WTC11 (cell line): ENCODE results near the gene P2RY1.

ENCODE experiments used
- AFF4 ChIP-seq: sonication (generic); formaldehyde crosslinking; IDR thresholded peaks from 2 replicates; pipeline ENCODE4 v1.8.1; 2023; ENCODE audit warnings: mild to moderate bottlenecking, missing genetic modification reagents, borderline replicate concordance
- CDX4 ChIP-seq: fragments of 250-450 bp; sonication (Bioruptor Pico); IDR thresholded peaks from 2 replicates; pipeline ENCODE4 v1.9.0; 2021; ENCODE audit warnings: moderate library complexity, mild to moderate bottlenecking, inconsistent platforms, borderline replicate concordance
- CTCF ChIP-seq: fragments of 200-600 bp; IDR thresholded peaks from 2 replicates; pipeline ENCODE4 v1.8.0; 2022; ENCODE audit warnings: antibody characterized with exemption
- ETV6 ChIP-seq: sonication (generic); formaldehyde crosslinking; IDR thresholded peaks from 2 replicates; pipeline ENCODE4 v1.8.1; 2022; ENCODE audit warnings: mild to moderate bottlenecking, missing genetic modification reagents
- GTF2I ChIP-seq: fragments of 250-450 bp; sonication (Bioruptor Pico); conservative IDR thresholded peaks from 2 replicates; pipeline ENCODE4 v1.4.0; 2021; ENCODE audit warnings: mild to moderate bottlenecking
- HMGXB4 ChIP-seq: sonication (generic); formaldehyde crosslinking; IDR thresholded peaks from 2 replicates; pipeline ENCODE4 v1.8.1; 2023; ENCODE audit warnings: mild to moderate bottlenecking, moderate library complexity, missing genetic modification reagents
- MAX ChIP-seq: sonication (generic); formaldehyde crosslinking; IDR thresholded peaks from 2 replicates; pipeline ENCODE4 v1.8.0; 2022; ENCODE audit warnings: mild to moderate bottlenecking, missing genetic modification reagents
- NR2C2 ChIP-seq: sonication (generic); formaldehyde crosslinking; IDR thresholded peaks from 2 replicates; pipeline ENCODE4 v1.8.0; 2022; ENCODE audit warnings: mild to moderate bottlenecking, missing genetic modification reagents
- TCF7 ChIP-seq: sonication (generic); formaldehyde crosslinking; IDR thresholded peaks from 2 replicates; pipeline ENCODE4 v1.8.0; 2022; ENCODE audit warnings: mild to moderate bottlenecking, low read depth, missing genetic modification reagents, moderate library complexity
- USF2 ChIP-seq: sonication (generic); formaldehyde crosslinking; IDR thresholded peaks from 2 replicates; pipeline ENCODE4 v1.8.1; 2023; ENCODE audit warnings: mild to moderate bottlenecking, missing genetic modification reagents, moderate library complexity
- ZNF121 ChIP-seq: sonication (generic); formaldehyde crosslinking; IDR thresholded peaks from 2 replicates; pipeline ENCODE4 v1.8.0; 2023; ENCODE audit warnings: missing genetic modification reagents
- ZNF671 ChIP-seq: fragments of 250-450 bp; sonication (Bioruptor Pico); IDR thresholded peaks from 2 replicates; pipeline ENCODE4 v1.8.0; 2021; ENCODE audit warnings: mild to moderate bottlenecking

- no peak for TF ChIP-seq CTCF
- no peak for TF ChIP-seq USF2 (CRISPR knock-in tag)
- no peak for TF ChIP-seq MAX
- TF ChIP-seq CDX4 (CRISPR knock-in tag): no peak
- no peak for TF ChIP-seq ETV6 (CRISPR knock-in tag)
- no peak for TF ChIP-seq HMGXB4
- TF ChIP-seq AFF4 (CRISPR knock-in tag): no peak
- no peak for TF ChIP-seq GTF2I (CRISPR knock-in tag)
- no peak for TF ChIP-seq NR2C2
- no peak for TF ChIP-seq TCF7 (CRISPR knock-in tag)
- no peak for TF ChIP-seq ZNF121
- TF ChIP-seq ZNF671 (CRISPR knock-in tag): no peak
Observed at GRCh38 chr3:152833089-152833488, 1.8 kb upstream of the P2RY1 start.
